Hepatocyte (in vitro differentiated cells): ENCODE measurements around the gene MYBPH.

ENCODE experiments used
- CTCF ChIP-seq: fragments of 200-600 bp; sonication (generic); IDR thresholded peaks from 2 replicates; pipeline ENCODE4 v1.5.1; 2016; ENCODE audit warnings: antibody characterized with exemption, mild to moderate bottlenecking; ENCODE audit not compliant: poor library complexity
- EZH2 ChIP-seq: fragments of 200-600 bp; sonication (generic); IDR thresholded peaks from 2 replicates; pipeline ENCODE4 v1.6.1; 2016; ENCODE audit warnings: antibody characterized with exemption, mild to moderate bottlenecking, borderline replicate concordance
- EZH2phosphoT487 ChIP-seq: fragments of 200-600 bp; sonication (generic); IDR thresholded peaks from one replicate; pipeline ENCODE4 v1.6.1; 2018; ENCODE audit warnings: antibody characterized with exemption, mild to moderate bottlenecking, low read depth, moderate library complexity; ENCODE audit not compliant: unreplicated experiment, severe bottlenecking

GRCh38 chr1:203210350-203210749 lies 34.7 kb upstream of the MYBPH start:
- TF ChIP-seq CTCF (no peak), EZH2 (no peak), EZH2phosphoT487 (no peak)
